CD14-positive monocyte (primary cell): ENCODE measurements around the gene FOXP1. TPM values are rescaled to one million over a fixed set of nuclear protein-coding genes. Genes with fewer than 3 reads are reported as not detected.
A peak's percentile ranks its signal among the peaks of the same experiment; 100 is the strongest.

Experiments
- DNase-seq, 3 donors: peaks; one replicate each; pipeline ENCODE4 v3.0.0-alpha.2; 2011 to 2022
- H2AFZ ChIP-seq: 2 replicates; pipeline ENCODE4 v1.6.0; 2012; ENCODE audit warnings: mild to moderate bottlenecking, low read depth, low read length, inconsistent platforms; ENCODE audit not compliant: insufficient read depth, poor library complexity, severe bottlenecking
- H3K27ac ChIP-seq, 2 donors: 1 replicate in 1 of 2; 2 replicates in 1 of 2; pipeline ENCODE4 v1.5.1; 2012 to 2013; ENCODE audit warnings: low read length in 2 of 2, control low read depth in 1 of 2, inconsistent platforms in 1 of 2, low read depth in 1 of 2, mild to moderate bottlenecking in 1 of 2
- H3K27me3 ChIP-seq, 2 donors: one replicate each; pipeline versions ENCODE4 v1.6.0 to v1.6.1; 2011 to 2013; ENCODE audit warnings: low read length in 2 of 2; ENCODE audit not compliant: control insufficient read depth in 2 of 2, insufficient read depth in 2 of 2
- H3K36me3 ChIP-seq, 2 donors: replicated peaks in 1 of 2; 1 replicate in 1 of 2; 2 replicates in 1 of 2; pipeline versions ENCODE4 v1.5.1 to v1.6.1; 2012 to 2013; ENCODE audit warnings: low read length in 2 of 2, control low read depth in 1 of 2, inconsistent platforms in 1 of 2, mild to moderate bottlenecking in 1 of 2; ENCODE audit not compliant: insufficient read depth in 2 of 2, control insufficient read depth in 1 of 2
- H3K4me1 ChIP-seq, 2 donors: 1 replicate in 1 of 2; 2 replicates in 1 of 2; pipeline versions ENCODE4 v1.5.1 to v1.6.1; 2012 to 2013; ENCODE audit warnings: low read length in 2 of 2, control low read depth in 1 of 2, inconsistent platforms in 1 of 2, mild to moderate bottlenecking in 1 of 2, moderate library complexity in 1 of 2; ENCODE audit not compliant: insufficient read depth in 2 of 2, control insufficient read depth in 1 of 2
- H3K4me2 ChIP-seq: replicated peaks from 2 replicates; pipeline ENCODE3; 2012; ENCODE audit warnings: low read length, moderate library complexity, mild to moderate bottlenecking; ENCODE audit not compliant: poor library complexity, severe bottlenecking; ENCODE audit errors: extremely low read depth
- H3K4me3 ChIP-seq, 3 experiments: fragments of 200-600 bp in 1 of 3; sonication (generic) in 1 of 3; replicated peaks in 1 of 3; 1 replicate in 2 of 3; 2 replicates in 1 of 3; pipeline ENCODE4 v1.5.1; 2011 to 2013; ENCODE audit warnings: low read length in 3 of 3, mild to moderate bottlenecking in 3 of 3, control low read depth in 2 of 3, low read depth in 2 of 3, inconsistent platforms in 1 of 3, moderate library complexity in 1 of 3
- H3K79me2 ChIP-seq: 2 replicates; pipeline ENCODE4 v1.6.0; 2012; ENCODE audit warnings: mild to moderate bottlenecking, control low read depth, inconsistent platforms, low read length, moderate library complexity; ENCODE audit not compliant: insufficient read depth
- H3K9ac ChIP-seq: 2 replicates; pipeline ENCODE4 v1.6.0; 2017; ENCODE audit warnings: low read length, mild to moderate bottlenecking; ENCODE audit not compliant: insufficient read depth, poor library complexity, severe bottlenecking
- H3K9me3 ChIP-seq, 2 donors: replicated peaks in 1 of 2; 1 replicate in 1 of 2; 2 replicates in 1 of 2; pipeline versions ENCODE4 v1.5.1 to v1.6.1; 2012 to 2013; ENCODE audit warnings: low read length in 2 of 2, control low read depth in 1 of 2; ENCODE audit not compliant: control insufficient read depth in 1 of 2, insufficient read depth in 1 of 2
- H4K20me1 ChIP-seq: 2 replicates; pipeline ENCODE4 v1.6.0; 2012; ENCODE audit warnings: mild to moderate bottlenecking, low read length, control low read depth, moderate library complexity; ENCODE audit not compliant: insufficient read depth
- H3K27ac Mint-ChIP-seq, 7 donors: one replicate each; pipeline ENCODE4 v1.8.0; 2020; ENCODE audit warnings: mild to moderate bottlenecking in 7 of 7, mixed read lengths in 7 of 7, moderate library complexity in 6 of 7, inconsistent platforms in 2 of 7
- H3K27me3 Mint-ChIP-seq, 3 donors: one replicate each; pipeline ENCODE4 v1.8.0; 2021 to 2022; ENCODE audit warnings: low read depth in 3 of 3, mild to moderate bottlenecking in 3 of 3, mixed read lengths in 3 of 3, moderate library complexity in 3 of 3, inconsistent platforms in 1 of 3
- H3K36me3 Mint-ChIP-seq, 2 donors: one replicate each; pipeline ENCODE4 v1.8.0; 2020; ENCODE audit warnings: mixed read lengths in 2 of 2, inconsistent platforms in 1 of 2, mild to moderate bottlenecking in 1 of 2
- H3K4me1 Mint-ChIP-seq: one replicate; pipeline ENCODE4 v1.8.0; 2020; ENCODE audit warnings: mild to moderate bottlenecking, mixed read lengths
- H3K4me3 Mint-ChIP-seq, 2 donors: one replicate each; pipeline ENCODE4 v1.8.0; 2020; ENCODE audit warnings: mild to moderate bottlenecking in 2 of 2, mixed read lengths in 2 of 2, moderate library complexity in 1 of 2
- H3K9me3 Mint-ChIP-seq, 7 donors: one replicate each; pipeline ENCODE4 v1.8.0; 2020 to 2022; ENCODE audit warnings: mixed read lengths in 7 of 7, mild to moderate bottlenecking in 6 of 7, moderate library complexity in 6 of 7, inconsistent platforms in 2 of 7
- WGBS: methylation state at CpG from one replicate; pipeline ENCODE4 v1.1.5; 2013; ENCODE audit warnings: missing lambda C conversion rate; ENCODE audit not compliant: insufficient coverage; 5-methylcytosine and 5-hydroxymethylcytosine counted together
- intact Hi-C, 2 donors: fragments of 100-400 bp; cut with micrococcal nuclease; formaldehyde crosslinking; loops; one replicate each; pipeline versions ENCODE4 v1.15.0 to v1.15.1; 2023
- polyA plus RNA-seq, 3 donors: library from polyadenylated mRNA; depleted of rRNA in 1 of 3; unstranded in 2 of 3; stranded (reverse) in 1 of 3; fragments of 300-500 nt in 2 of 3; fragments of >200 nt in 1 of 3; fragmentation: Illumina TruSeq in 2 of 3; gene quantifications; 1 replicate in 2 of 3; 2 replicates in 1 of 3; pipeline ENCODE4 v1.2.3, GENCODE V29; 2012 to 2021
- TF ChIP-seq, protein P1 (sequence below): fragments of 200-600 bp; IDR thresholded peaks from one replicate; pipeline ENCODE4 v1.8.0; 2022; ENCODE audit warnings: antibody characterized with exemption, mild to moderate bottlenecking

FOXP1 gene
- polyA plus RNA-seq, 3 donors: 25.7 to 42.6 (median 27.8) TPM

DNA sequence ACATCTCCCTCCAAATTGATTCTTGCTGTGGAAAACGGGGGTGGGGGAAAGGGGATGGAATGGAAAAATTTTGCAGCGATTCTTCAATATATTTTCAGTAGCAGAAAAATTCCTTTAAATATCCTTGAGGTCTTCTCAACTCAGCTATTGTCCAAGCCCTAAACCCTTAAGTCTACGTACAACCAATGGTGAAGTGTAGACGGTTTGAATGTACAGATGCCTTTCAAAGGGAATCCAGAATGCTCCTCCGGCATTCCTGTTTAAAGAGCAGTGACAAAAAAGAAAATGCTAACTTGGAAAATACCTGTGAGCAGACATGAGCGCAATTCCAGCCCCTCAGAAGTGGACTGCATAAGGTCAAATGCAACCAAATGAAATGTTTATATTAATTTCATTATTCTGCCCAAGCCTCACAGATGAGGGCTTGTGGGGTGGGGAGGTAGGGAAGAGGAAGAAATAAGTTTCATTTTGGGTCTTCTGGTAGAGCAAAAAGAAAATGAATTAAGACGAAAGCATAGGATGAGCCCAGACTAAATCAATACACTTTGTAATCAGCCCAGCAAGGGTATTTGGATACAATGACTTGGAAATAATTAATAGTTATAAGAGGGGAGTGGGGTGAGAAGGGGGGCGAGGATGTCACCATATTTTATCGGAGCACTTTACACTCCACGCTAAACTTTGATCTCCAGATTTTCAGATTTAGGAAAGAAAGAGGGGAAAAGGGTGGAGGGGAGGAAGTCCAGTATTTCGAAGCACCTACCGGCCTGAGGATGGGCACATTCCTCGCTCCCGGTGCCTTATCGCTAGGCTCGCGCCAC, 2.7 kb downstream of the FOXP1 start:
- whole genome bisulfite sequencing: 0% methylated on average over 7 of the region's 17 CpGs
- H3K9ac ChIP-seq: peak overlapping the region; percentile 94
- Mint-ChIP-seq H3K4me3 (peak overlapping the region; percentile 92 to 96), H3K36me3 (no peaks in the 10 kb centered on the region), H3K9me3 (peaks cover 0 to 3% (median 0%) of the 10 kb centered on the region in 7 donors), H3K27me3 (peaks cover 0 to 2% (median 0%) of the 10 kb centered on the region in 3 donors), H3K4me1 (peaks cover 52% of the 10 kb centered on the region), H3K27ac (peak overlapping the region; percentile 87 to 99 (median 96))
- TF ChIP-seq, protein P1, sequence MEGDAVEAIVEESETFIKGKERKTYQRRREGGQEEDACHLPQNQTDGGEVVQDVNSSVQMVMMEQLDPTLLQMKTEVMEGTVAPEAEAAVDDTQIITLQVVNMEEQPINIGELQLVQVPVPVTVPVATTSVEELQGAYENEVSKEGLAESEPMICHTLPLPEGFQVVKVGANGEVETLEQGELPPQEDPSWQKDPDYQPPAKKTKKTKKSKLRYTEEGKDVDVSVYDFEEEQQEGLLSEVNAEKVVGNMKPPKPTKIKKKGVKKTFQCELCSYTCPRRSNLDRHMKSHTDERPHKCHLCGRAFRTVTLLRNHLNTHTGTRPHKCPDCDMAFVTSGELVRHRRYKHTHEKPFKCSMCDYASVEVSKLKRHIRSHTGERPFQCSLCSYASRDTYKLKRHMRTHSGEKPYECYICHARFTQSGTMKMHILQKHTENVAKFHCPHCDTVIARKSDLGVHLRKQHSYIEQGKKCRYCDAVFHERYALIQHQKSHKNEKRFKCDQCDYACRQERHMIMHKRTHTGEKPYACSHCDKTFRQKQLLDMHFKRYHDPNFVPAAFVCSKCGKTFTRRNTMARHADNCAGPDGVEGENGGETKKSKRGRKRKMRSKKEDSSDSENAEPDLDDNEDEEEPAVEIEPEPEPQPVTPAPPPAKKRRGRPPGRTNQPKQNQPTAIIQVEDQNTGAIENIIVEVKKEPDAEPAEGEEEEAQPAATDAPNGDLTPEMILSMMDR: no peak
- H3K36me3 ChIP-seq: no peaks in the 10 kb centered on the region
- peak overlapping the region; percentile 91 to 99 (median 99) for H3K4me3 ChIP-seq
- H3K27ac ChIP-seq: peak overlapping the region; percentile 92 to 96
- peaks cover 97% of the 10 kb centered on the region for H3K79me2 ChIP-seq
- H2AFZ ChIP-seq: peak overlapping the region; percentile 88
- intact Hi-C loops: loop anchor here (5.0 to 10.0 kb wide), 8 partner anchors 34 to 576 kb away; no protein-coding TSS in a partner anchor
- peaks cover 3% of the 10 kb centered on the region for H4K20me1 ChIP-seq
- no peaks in the 10 kb centered on the region for H3K9me3 ChIP-seq
- peaks cover 47 to 63% of the 10 kb centered on the region in 2 donors for H3K4me1 ChIP-seq
- no peaks in the 10 kb centered on the region for H3K27me3 ChIP-seq
- peak overlapping the region; percentile 95 for H3K4me2 ChIP-seq
- DNase-seq: no peak

DNA sequence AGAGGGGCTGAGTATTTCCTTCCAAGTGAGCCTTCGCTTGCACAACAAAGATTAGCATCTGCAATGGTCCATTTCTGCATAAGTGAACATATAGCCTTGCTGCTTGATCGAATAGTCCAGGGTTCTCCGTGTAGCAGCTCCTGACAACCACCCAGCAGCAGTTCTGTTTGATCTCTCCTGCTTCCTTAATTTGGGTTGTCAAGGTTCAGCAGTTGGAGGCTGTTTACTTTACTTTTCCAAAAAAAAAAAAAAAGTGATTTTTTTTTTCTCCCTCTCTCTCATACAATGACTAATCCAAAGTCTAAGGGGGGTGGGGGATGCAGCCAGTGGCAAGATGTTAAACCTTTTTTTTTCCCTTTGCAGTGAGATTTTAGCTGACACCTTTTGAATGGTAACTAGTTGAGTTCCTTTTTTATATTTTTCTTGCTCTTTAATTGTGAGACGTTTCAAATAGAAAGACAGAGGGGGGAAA, 3.6 kb downstream of the FOXP1 start:
- WGBS: 0% methylated on average over 1 of the region's 4 CpGs

More for the DNA sequence above, 3.6 kb downstream of the FOXP1 start:
- Histone ChIP-seq H4K20me1 (peaks cover 3% of the 10 kb centered on the region), H3K9ac (peak overlapping the region; percentile 94), H3K4me3 (peak overlapping the region; percentile 91 to 99 (median 99)), H3K4me2 (peak overlapping the region; percentile 95), H3K4me1 (peaks cover 40 to 57% of the 10 kb centered on the region in 2 donors), H3K27ac (peak overlapping the region; percentile 10 to 92), H3K79me2 (peaks cover 97% of the 10 kb centered on the region), H2AFZ (peak overlapping the region; percentile 88), H3K36me3 (peaks cover 0 to 6% of the 10 kb centered on the region in 2 donors), H3K27me3 (no peaks in the 10 kb centered on the region), H3K9me3 (no peaks in the 10 kb centered on the region)
- peaks cover 53% of the 10 kb centered on the region for H3K4me1 Mint-ChIP-seq
- peak overlapping the region; percentile 81 to 99 (median 92) for H3K27ac Mint-ChIP-seq
- intact Hi-C loops: loop anchor here (5.0 to 10.0 kb wide), 8 partner anchors 33 to 575 kb away; no protein-coding TSS in a partner anchor
- TF ChIP-seq, protein P1: no peak
- H3K4me3 Mint-ChIP-seq: peak overlapping the region; percentile 92 to 96
- H3K27me3 Mint-ChIP-seq: peaks cover 0 to 2% (median 0%) of the 10 kb centered on the region in 3 donors
- H3K36me3 Mint-ChIP-seq: peaks cover 7 to 8% of the 10 kb centered on the region in 2 donors
- peak; percentile 9 to 49 (median 46) for DNase-seq
- H3K9me3 Mint-ChIP-seq: peaks cover 0 to 3% (median 0%) of the 10 kb centered on the region in 7 donors
